Astrocyte (in vitro differentiated cells and primary cell): ENCODE results near the gene AKR1C3. TPM values are rescaled to one million over a fixed set of nuclear protein-coding genes. Genes with fewer than 3 reads are reported as not detected.

ENCODE experiments used
- DNase-seq: peaks from one replicate; pipeline ENCODE4 v3.0.0-alpha.2; 2010; ENCODE audit warnings: low read depth
- FAIRE-seq: peaks from 2 replicates; lab custom pipeline; 2011; peaks lifted over from hg19 to GRCh38; lab: Jason Lieb, UNC
- H2AFZ ChIP-seq: 2 replicates; pipeline ENCODE4 v1.6.0; 2012; ENCODE audit warnings: low read depth, low read length, inconsistent platforms
- H3K27ac ChIP-seq: 2 replicates; pipeline ENCODE4 v1.5.1; 2011; ENCODE audit warnings: low read depth, low read length, inconsistent platforms
- H3K27me3 ChIP-seq: 2 replicates; pipeline ENCODE4 v1.6.0; 2011; ENCODE audit warnings: low read length, inconsistent platforms; ENCODE audit not compliant: insufficient read depth
- H3K36me3 ChIP-seq: 2 replicates; pipeline ENCODE4 v1.5.1; 2011; ENCODE audit warnings: low read length, inconsistent platforms; ENCODE audit not compliant: insufficient read depth
- H3K4me1 ChIP-seq: 2 replicates; pipeline ENCODE4 v1.5.1; 2011; ENCODE audit warnings: low read length, inconsistent platforms; ENCODE audit not compliant: insufficient read depth
- H3K4me2 ChIP-seq: 2 replicates; pipeline ENCODE4 v1.6.0; 2012; ENCODE audit warnings: low read length, inconsistent platforms
- H3K4me3 ChIP-seq: 2 replicates; pipeline ENCODE4 v1.5.1; 2011; ENCODE audit warnings: low read depth, mild to moderate bottlenecking, low read length, inconsistent platforms; ENCODE audit not compliant: insufficient read depth
- H3K79me2 ChIP-seq: 2 replicates; pipeline ENCODE4 v1.6.0; 2012; ENCODE audit warnings: mild to moderate bottlenecking, low read length, inconsistent platforms; ENCODE audit not compliant: insufficient read depth
- H3K9ac ChIP-seq: 2 replicates; pipeline ENCODE4 v1.6.0; 2012; ENCODE audit warnings: mild to moderate bottlenecking, low read length, inconsistent platforms
- H3K9me3 ChIP-seq: 2 replicates; pipeline ENCODE4 v1.5.1; 2012; ENCODE audit warnings: low read depth, mild to moderate bottlenecking, low read length, inconsistent platforms; ENCODE audit not compliant: insufficient read depth
- H4K20me1 ChIP-seq: 2 replicates; pipeline ENCODE4 v1.6.0; 2012; ENCODE audit warnings: low read length, inconsistent platforms; ENCODE audit not compliant: insufficient read depth
- H3K27ac Mint-ChIP-seq: one replicate; pipeline ENCODE4 v1.8.0; 2021; ENCODE audit warnings: mild to moderate bottlenecking, mixed read lengths; ENCODE audit not compliant: unreplicated experiment
- H3K27me3 Mint-ChIP-seq: one replicate; pipeline ENCODE4 v1.8.0; 2021; ENCODE audit warnings: low read depth, mixed read lengths; ENCODE audit not compliant: unreplicated experiment
- H3K36me3 Mint-ChIP-seq: one replicate; pipeline ENCODE4 v1.8.0; 2021; ENCODE audit warnings: low read depth, mixed read lengths; ENCODE audit not compliant: unreplicated experiment
- H3K4me1 Mint-ChIP-seq: one replicate; pipeline ENCODE4 v1.8.0; 2021; ENCODE audit warnings: low read depth, mixed read lengths; ENCODE audit not compliant: unreplicated experiment
- H3K4me3 Mint-ChIP-seq: one replicate; pipeline ENCODE4 v1.8.0; 2021; ENCODE audit warnings: mild to moderate bottlenecking, moderate library complexity, mixed read lengths; ENCODE audit not compliant: unreplicated experiment
- H3K9me3 Mint-ChIP-seq: one replicate; pipeline ENCODE4 v1.8.0; 2021; ENCODE audit warnings: mild to moderate bottlenecking, mixed read lengths; ENCODE audit not compliant: unreplicated experiment
- CTCF ChIP-seq: IDR thresholded peaks from 2 replicates; pipeline ENCODE4 v1.5.1; 2011; ENCODE audit warnings: low read depth, mild to moderate bottlenecking, inconsistent platforms, low read length, moderate library complexity; ENCODE audit not compliant: insufficient read depth
- EZH2 ChIP-seq: IDR thresholded peaks from 2 replicates; pipeline ENCODE4 v1.6.1; 2012; ENCODE audit warnings: mild to moderate bottlenecking, low read length, inconsistent platforms; ENCODE audit not compliant: insufficient read depth
- total RNA-seq: library from RNA; stranded (reverse); gene quantifications from 2 replicates; pipeline ENCODE4 v1.2.1, GENCODE V29; 2021

Gene AKR1C3
- total RNA-seq, 1 donor from 2014 or later: 0.43 TPM

DNA sequence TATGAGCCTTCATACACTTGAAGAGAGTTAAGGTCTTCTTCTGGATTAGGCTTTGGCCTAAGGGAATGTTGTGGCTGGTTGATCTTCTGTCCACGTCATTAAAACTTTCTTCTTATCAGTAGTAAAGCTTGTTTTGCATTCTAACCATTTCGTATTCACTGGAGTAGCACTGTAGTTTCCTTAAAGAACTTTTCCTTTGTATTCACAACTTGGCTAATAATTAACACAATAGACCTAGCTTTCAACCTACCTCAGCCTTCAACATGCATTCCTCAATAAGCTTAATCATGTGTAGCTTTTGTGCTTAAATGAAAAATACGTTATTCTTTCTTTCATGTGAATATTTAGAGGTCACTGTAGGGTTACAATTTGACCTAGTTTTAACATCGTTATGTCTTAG, 48.0 kb downstream of the AKR1C3 start:
- H3K36me3 Mint-ChIP-seq: peaks cover 2% of the 10 kb centered on the region
- Histone ChIP-seq H2AFZ (no peak overlapping the region), H3K4me2 (no peak overlapping the region), H3K4me1 (no peaks in the 10 kb centered on the region), H3K36me3 (no peaks in the 10 kb centered on the region), H3K79me2 (no peaks in the 10 kb centered on the region), H3K9me3 (no peaks in the 10 kb centered on the region), H4K20me1 (no peaks in the 10 kb centered on the region), H3K27me3 (no peaks in the 10 kb centered on the region), H3K9ac (no peak overlapping the region), H3K27ac (no peak overlapping the region), H3K4me3 (no peak overlapping the region)
- H3K4me1 Mint-ChIP-seq: no peaks in the 10 kb centered on the region
- H3K27ac Mint-ChIP-seq: no peak overlapping the region
- H3K4me3 Mint-ChIP-seq: no peak overlapping the region
- no peak for DNase-seq
- peaks cover 15% of the 10 kb centered on the region for H3K9me3 Mint-ChIP-seq
- no peak for FAIRE-seq
- TF ChIP-seq CTCF: no peak
- TF ChIP-seq EZH2: no peak
- no peaks in the 10 kb centered on the region for H3K27me3 Mint-ChIP-seq

- Mint-ChIP-seq H3K9me3 (peaks cover 9% of the 10 kb centered on the region), H3K27me3 (no peaks in the 10 kb centered on the region)
- FAIRE-seq: no peak
These were observed 48.9 kb downstream of the AKR1C3 start for GRCh38 chr10:5143137-5143536.

GRCh38 chr10:5146920-5147254, 52.7 kb downstream of the AKR1C3 start:
- TF ChIP-seq CTCF: no peak
- TF ChIP-seq EZH2: no peak
- Mint-ChIP-seq H3K36me3 (no peaks in the 10 kb centered on the region), H3K9me3 (no peaks in the 10 kb centered on the region), H3K27me3 (no peaks in the 10 kb centered on the region), H3K27ac (no peak overlapping the region), H3K4me3 (no peak overlapping the region), H3K4me1 (no peaks in the 10 kb centered on the region)
- Histone ChIP-seq H3K27me3 (no peaks in the 10 kb centered on the region), H3K4me1 (no peaks in the 10 kb centered on the region), H2AFZ (no peak overlapping the region), H3K9ac (no peak overlapping the region), H3K9me3 (no peaks in the 10 kb centered on the region), H3K4me3 (no peak overlapping the region), H4K20me1 (no peaks in the 10 kb centered on the region), H3K36me3 (no peaks in the 10 kb centered on the region), H3K4me2 (no peak overlapping the region), H3K79me2 (no peaks in the 10 kb centered on the region), H3K27ac (no peak overlapping the region)
- DNase-seq (no peak), FAIRE-seq (no peak)

More at GRCh38 chr10:5143137-5143536, 48.9 kb downstream of the AKR1C3 start:
- no peak overlapping the region for H2AFZ ChIP-seq
- TF ChIP-seq EZH2 (no peak), CTCF (no peak)
- no peaks in the 10 kb centered on the region for H3K36me3 ChIP-seq
- H3K27ac ChIP-seq: no peak overlapping the region
- Mint-ChIP-seq H3K4me3 (no peak overlapping the region), H3K27ac (no peak overlapping the region), H3K36me3 (no peaks in the 10 kb centered on the region), H3K4me1 (no peaks in the 10 kb centered on the region)
- no peak overlapping the region for H3K4me2 ChIP-seq
- H4K20me1 ChIP-seq: no peaks in the 10 kb centered on the region
- no peaks in the 10 kb centered on the region for H3K4me1 ChIP-seq
- no peaks in the 10 kb centered on the region for H3K27me3 ChIP-seq
- H3K9ac ChIP-seq: no peak overlapping the region
- no peak overlapping the region for H3K4me3 ChIP-seq
- no peaks in the 10 kb centered on the region for H3K79me2 ChIP-seq
- DNase-seq: no peak
- no peaks in the 10 kb centered on the region for H3K9me3 ChIP-seq
